ENCODE results near the gene NAA35. TPM values are rescaled to one million over a fixed set of nuclear protein-coding genes. Genes with fewer than 3 reads are reported as not detected.

The NAA35 gene
- 31.3 and 33.6 TPM in 2 replicates for total RNA-seq

DNA sequence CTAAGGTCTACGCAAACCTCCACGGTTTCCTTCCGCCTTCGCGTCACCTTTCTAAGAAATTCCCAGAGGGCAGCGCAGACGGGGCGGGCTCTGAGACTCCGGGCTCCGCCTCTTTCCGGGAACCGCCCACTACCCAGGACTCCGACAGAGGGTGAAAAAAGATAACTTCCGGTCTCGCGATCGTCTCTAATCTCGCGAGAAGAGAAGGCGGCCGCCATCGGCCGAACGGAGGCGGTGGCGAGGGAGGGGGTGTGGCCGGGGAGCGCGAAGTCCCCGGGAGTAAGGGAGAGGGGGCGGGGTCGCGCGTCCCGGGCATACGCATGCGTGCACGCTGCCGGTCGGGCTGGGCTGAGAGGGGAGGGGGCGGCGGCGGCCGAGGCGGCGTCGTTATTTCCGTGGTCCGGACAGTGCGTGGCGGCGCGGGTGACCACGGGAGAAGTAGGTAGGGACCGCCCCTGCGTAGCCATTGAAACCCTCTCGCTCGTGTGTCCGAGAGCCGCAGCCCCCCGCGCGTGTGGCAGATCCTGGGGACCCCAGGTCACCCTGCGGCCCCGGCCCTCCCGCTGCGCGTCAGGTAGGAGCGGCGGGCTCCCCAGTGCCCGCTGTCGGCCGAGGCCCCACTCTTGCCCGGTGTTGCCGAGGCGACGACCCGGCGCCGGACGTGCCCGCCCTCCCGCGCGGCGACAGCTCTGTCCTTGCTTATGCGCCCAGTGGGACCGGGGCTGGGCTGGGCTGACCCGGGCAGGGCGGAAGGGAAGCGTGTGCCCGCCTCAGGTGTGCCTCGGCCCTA is at the start of gene NAA35:
TSS of gene NAA35 (plus strand) at position 315 of the 790 bp plus-strand sequence. CDS start 1,014 bp downstream, outside the sequence.
- intact Hi-C loops (cut with micrococcal nuclease): loop anchor here (1.0 to 10.0 kb wide), 6 partner anchors 136 to 1959 kb away; partner anchors contain the start of genes HNRNPK, ISCA1, RMI1 and TUT7
- Mint-ChIP-seq H3K27ac (peak within 1 kb of the TSS; percentile 93), H3K4me3 (ENCODE audit: low read depth) (no peak within 1 kb of the TSS), H3K36me3 (ENCODE audit: low read depth) (no peaks in the 10 kb centered on the region), H3K4me1 (ENCODE audit: low read depth) (peaks cover 7% of the 10 kb centered on the region), H3K27me3 (ENCODE audit: low read depth) (no peaks in the 10 kb centered on the region), H3K9me3 (no peaks in the 10 kb centered on the region)
- peak; percentile 99 for DNase-seq (ENCODE audit: low spot score)

DNA sequence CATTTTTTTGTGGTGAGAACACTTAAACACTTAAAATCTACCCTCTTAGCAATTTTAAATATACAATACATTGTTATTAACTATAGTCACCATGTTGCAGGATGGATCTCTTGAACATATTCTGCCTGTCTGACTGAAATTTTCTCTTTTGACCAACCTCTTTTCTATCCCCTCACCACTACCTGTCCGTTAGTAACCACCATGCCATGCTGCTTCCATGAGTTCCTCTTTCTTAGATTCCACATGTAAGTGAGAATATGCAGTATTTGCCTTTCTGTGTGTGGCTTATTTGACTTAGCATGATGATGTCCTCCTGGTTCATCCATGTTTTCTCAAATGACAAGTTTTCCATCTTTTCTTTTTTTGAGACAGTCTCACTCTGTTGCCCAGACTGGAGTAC is 48.5 kb upstream of the NAA35 start:
- Mint-ChIP-seq H3K27me3 (ENCODE audit: low read depth) (peaks cover 8% of the 10 kb centered on the region), H3K27ac (no peak overlapping the region), H3K4me3 (ENCODE audit: low read depth) (no peak overlapping the region), H3K36me3 (ENCODE audit: low read depth) (no peaks in the 10 kb centered on the region), H3K4me1 (ENCODE audit: low read depth) (peaks cover under 1% of the 10 kb centered on the region), H3K9me3 (no peaks in the 10 kb centered on the region)
- no peak for DNase-seq (ENCODE audit: low spot score)
- intact Hi-C loops (cut with micrococcal nuclease): no loop called here

DNA sequence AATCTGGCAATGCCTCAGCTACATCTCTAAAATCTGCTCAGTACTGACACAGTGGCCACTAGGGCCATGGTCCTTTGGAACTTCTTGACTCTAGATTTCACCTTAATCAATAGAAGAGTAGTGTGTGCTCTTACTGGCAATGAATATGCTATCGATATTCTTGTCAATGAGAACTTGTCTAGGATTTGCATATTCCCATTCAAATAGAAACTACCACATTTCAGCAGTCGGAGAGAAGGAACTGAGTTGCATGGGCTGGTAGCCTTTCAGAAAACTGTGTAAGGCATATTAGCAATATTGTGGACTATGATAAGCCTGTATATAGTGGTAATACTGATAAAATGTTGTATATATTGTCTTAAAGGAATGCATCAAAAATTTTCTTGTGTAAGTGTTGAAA is 45.3 kb upstream of the NAA35 start:
- no peak overlapping the region for H3K27ac Mint-ChIP-seq
- no peak overlapping the region for H3K4me3 Mint-ChIP-seq (ENCODE audit: low read depth)
- intact Hi-C loops (cut with micrococcal nuclease): no loop called here
- no peaks in the 10 kb centered on the region for H3K36me3 Mint-ChIP-seq (ENCODE audit: low read depth)
- H3K4me1 Mint-ChIP-seq (ENCODE audit: low read depth): peaks cover 4% of the 10 kb centered on the region
- H3K27me3 Mint-ChIP-seq (ENCODE audit: low read depth): no peaks in the 10 kb centered on the region
- no peak for DNase-seq (ENCODE audit: low spot score)
- no peaks in the 10 kb centered on the region for H3K9me3 Mint-ChIP-seq

DNA sequence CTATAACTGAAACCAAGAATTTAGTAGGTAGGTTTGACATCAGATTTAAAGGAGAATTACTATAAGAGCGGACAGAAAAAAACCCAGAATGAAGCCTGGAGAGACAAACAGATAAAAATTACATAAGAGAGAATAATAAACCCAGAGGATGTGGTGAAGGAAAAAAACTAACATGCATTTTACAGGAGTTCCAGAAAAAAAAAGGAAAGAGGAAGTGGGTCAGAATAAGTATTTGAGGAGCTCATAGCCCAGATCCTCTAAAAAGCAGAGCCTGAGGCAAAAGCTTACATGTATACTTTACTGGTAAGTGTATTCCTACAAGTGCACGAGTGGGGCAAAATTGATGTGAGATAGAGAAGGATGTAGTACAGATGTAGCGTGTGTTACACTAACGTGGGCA is 43.1 kb upstream of the NAA35 start:
- H3K4me3 Mint-ChIP-seq (ENCODE audit: low read depth): no peak overlapping the region
- H3K36me3 Mint-ChIP-seq (ENCODE audit: low read depth): no peaks in the 10 kb centered on the region
- intact Hi-C loops (cut with micrococcal nuclease): no loop called here
- H3K27me3 Mint-ChIP-seq (ENCODE audit: low read depth): peaks cover 5% of the 10 kb centered on the region
- H3K4me1 Mint-ChIP-seq (ENCODE audit: low read depth): peaks cover 4% of the 10 kb centered on the region
- no peak overlapping the region for H3K27ac Mint-ChIP-seq
- DNase-seq (ENCODE audit: low spot score): no peak
- no peaks in the 10 kb centered on the region for H3K9me3 Mint-ChIP-seq

DNA sequence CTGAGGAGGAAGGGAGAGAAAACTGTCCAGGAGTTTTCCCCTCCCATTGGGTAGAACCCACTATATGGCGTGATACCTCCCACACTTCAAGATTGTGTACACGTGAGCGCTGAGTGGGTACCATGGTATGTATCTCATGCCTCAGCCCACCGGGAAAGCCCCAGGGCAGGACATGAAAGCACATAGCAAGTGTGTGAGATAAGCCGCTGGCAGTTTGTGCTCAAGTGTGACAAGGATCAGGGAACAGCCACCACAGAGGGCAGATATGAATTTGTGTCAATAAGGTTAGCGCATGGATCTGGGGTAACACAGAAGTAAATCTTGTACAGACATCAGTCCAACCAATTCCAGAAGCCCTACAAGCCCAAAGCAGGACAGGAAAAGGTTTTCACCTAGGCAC is 42.6 kb upstream of the NAA35 start:
- Mint-ChIP-seq H3K27me3 (ENCODE audit: low read depth) (peaks cover 5% of the 10 kb centered on the region), H3K4me3 (ENCODE audit: low read depth) (no peak overlapping the region), H3K27ac (no peak overlapping the region), H3K36me3 (ENCODE audit: low read depth) (no peaks in the 10 kb centered on the region), H3K9me3 (no peaks in the 10 kb centered on the region), H3K4me1 (ENCODE audit: low read depth) (peaks cover 4% of the 10 kb centered on the region)
- intact Hi-C loops (cut with micrococcal nuclease): no loop called here
- DNase-seq (ENCODE audit: low spot score): no peak

DNA sequence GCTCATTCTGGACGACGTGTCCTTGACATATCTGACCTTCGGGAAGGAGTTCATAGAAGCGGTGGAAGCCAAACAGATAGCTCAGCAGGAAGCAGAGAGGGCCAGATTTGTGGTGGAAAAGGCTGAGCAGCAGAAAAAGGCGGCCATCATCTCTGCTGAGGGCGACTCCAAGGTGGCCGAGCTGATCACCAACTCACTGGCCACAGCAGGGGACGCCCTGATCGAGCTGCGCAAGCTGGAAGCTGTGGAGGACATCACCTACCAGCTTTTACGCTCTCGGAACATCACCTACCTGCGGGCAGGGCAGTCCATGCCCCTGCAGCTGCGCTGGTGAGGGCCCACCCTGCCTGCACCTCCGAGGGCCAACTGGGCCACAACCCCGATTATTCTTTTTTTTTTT is 41.6 kb upstream of the NAA35 start:
- intact Hi-C loops (cut with micrococcal nuclease): no loop called here
- Mint-ChIP-seq H3K4me1 (ENCODE audit: low read depth) (peaks cover 4% of the 10 kb centered on the region), H3K36me3 (ENCODE audit: low read depth) (no peaks in the 10 kb centered on the region), H3K4me3 (ENCODE audit: low read depth) (no peak overlapping the region), H3K27me3 (ENCODE audit: low read depth) (peaks cover 7% of the 10 kb centered on the region), H3K27ac (no peak overlapping the region), H3K9me3 (no peaks in the 10 kb centered on the region)
- DNase-seq (ENCODE audit: low spot score): no peak

DNA sequence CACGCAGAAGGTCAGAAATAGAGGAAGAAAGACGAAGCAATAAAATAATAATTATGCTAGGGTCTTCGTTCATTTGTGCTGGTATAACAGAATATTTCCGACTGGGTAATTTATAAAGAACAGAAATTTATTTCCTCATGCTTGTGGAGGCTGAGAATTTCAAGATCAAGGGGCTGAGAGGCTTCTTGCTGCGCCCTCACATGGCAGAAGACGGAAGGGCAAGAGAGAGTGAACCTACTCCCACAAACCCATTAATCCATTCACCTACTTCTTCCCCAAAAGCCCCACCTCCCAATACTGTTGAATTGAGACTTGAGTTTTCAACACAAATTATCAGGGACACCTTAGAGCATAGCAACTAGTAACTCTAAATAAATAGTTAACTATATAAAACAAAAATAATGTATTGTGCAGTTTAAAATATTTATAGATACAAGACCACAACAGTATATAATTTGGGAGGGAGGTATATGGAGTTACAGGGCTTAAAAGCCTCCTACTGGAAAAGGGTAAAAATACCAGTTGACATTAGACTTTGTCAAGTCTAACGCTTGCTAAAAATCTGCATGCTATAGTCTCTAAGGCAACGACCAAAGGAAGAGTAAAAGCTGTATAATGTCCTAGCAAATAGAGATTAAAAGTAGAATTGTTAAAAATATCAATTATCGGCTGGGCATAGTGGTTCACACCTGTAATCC is 40.3 kb upstream of the NAA35 start:
- Mint-ChIP-seq H3K9me3 (no peaks in the 10 kb centered on the region), H3K27me3 (ENCODE audit: low read depth) (peaks cover 10% of the 10 kb centered on the region), H3K4me1 (ENCODE audit: low read depth) (peaks cover 4% of the 10 kb centered on the region), H3K36me3 (ENCODE audit: low read depth) (no peaks in the 10 kb centered on the region), H3K27ac (no peak overlapping the region), H3K4me3 (ENCODE audit: low read depth) (no peak overlapping the region)
- intact Hi-C loops (cut with micrococcal nuclease): loop anchor here (5.0 kb wide), 1 partner anchor 198 kb away; no protein-coding TSS in a partner anchor
- DNase-seq (ENCODE audit: low spot score): peak; percentile 18

DNA sequence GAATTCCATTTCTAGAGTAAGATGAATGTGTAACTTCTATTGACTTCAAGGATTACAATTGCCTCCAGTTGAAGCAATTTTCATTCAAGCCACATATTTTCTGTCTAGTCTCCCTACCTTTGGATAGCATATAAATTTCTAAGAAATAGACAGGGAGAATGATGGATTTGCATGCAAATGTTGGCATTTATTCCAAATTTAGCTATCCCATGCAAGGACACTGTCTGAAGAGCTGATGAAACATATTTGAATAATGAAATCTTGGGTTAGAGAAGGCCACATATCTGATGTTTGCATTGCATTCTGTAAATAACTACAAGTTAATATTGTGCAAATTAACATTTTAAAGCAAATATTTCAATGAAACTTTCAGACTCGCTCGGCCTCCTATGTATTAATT is 36.0 kb upstream of the NAA35 start:
- Mint-ChIP-seq H3K36me3 (ENCODE audit: low read depth) (no peaks in the 10 kb centered on the region), H3K9me3 (no peaks in the 10 kb centered on the region), H3K4me3 (ENCODE audit: low read depth) (no peak overlapping the region), H3K27ac (no peak overlapping the region), H3K4me1 (ENCODE audit: low read depth) (no peaks in the 10 kb centered on the region), H3K27me3 (ENCODE audit: low read depth) (peaks cover 10% of the 10 kb centered on the region)
- no peak for DNase-seq (ENCODE audit: low spot score)
- intact Hi-C loops (cut with micrococcal nuclease): loop anchor here (5.0 kb wide), 1 partner anchor 203 kb away; no protein-coding TSS in a partner anchor

DNA sequence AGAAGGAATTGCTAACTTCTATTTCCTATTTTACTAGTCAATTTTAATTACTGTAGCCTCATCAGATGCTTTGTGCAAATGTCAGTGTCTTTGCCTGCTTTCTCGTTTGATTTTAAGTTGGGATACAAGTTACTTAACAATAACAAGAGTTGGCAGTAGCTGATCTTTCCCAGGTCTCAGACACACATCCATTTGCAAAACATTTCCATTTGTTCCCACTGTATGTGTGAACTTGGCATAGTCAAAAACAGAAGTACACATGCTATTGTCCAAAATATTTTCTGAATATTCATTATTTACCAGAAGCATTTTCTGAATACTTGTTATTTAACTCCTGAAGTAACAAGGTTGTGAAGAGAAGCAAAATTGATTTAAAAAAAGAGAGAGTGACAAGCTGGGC is 35.0 kb upstream of the NAA35 start:
- H3K4me3 Mint-ChIP-seq (ENCODE audit: low read depth): no peak overlapping the region
- H3K4me1 Mint-ChIP-seq (ENCODE audit: low read depth): no peaks in the 10 kb centered on the region
- H3K9me3 Mint-ChIP-seq: no peaks in the 10 kb centered on the region
- DNase-seq (ENCODE audit: low spot score): no peak
- H3K27ac Mint-ChIP-seq: no peak overlapping the region
- intact Hi-C loops (cut with micrococcal nuclease): no loop called here
- no peaks in the 10 kb centered on the region for H3K36me3 Mint-ChIP-seq (ENCODE audit: low read depth)
- peaks cover 12% of the 10 kb centered on the region for H3K27me3 Mint-ChIP-seq (ENCODE audit: low read depth)

DNA sequence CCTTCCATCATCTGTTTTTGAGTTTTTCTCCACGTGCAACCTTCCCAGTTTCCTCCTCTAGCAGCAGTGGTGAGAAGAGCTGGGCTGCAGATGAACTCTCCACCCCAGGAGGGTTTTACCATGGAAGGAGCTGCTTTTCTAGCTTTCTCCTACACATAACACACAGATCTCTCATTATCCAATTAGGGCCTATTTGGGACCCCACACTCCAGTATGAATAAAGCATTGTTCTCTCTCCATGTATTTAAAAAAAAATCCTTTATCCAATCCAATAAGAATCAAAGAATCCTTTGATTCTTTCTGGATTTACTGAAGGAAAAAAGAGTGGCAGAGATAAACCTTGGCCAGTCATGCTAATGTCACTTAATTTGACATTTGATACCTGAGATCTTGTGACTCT is 31.6 kb upstream of the NAA35 start:
- Mint-ChIP-seq H3K4me1 (ENCODE audit: low read depth) (peaks cover 7% of the 10 kb centered on the region), H3K9me3 (no peaks in the 10 kb centered on the region), H3K27ac (no peak overlapping the region), H3K27me3 (ENCODE audit: low read depth) (peaks cover 11% of the 10 kb centered on the region), H3K4me3 (ENCODE audit: low read depth) (no peak overlapping the region), H3K36me3 (ENCODE audit: low read depth) (no peaks in the 10 kb centered on the region)
- DNase-seq (ENCODE audit: low spot score): no peak
- intact Hi-C loops (cut with micrococcal nuclease): no loop called here

DNA sequence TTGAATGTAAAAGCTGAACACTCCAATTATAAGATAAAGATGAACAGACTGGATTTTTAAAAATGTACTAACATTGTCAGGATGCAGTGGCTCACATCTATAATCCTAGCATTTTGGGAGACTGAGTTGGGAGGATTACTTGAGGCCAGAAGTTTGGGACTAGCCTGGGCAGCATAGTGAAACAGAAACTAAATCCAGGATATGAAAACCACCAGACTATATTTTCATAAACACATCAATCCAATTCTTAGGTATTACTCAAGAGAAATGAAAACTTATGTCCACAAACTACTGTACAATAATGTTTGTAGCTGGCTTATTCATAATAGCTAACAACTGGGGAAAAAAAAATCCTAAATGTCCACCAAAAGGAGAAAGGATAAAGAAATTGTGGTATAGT is 26.8 kb upstream of the NAA35 start:
- peaks cover 11% of the 10 kb centered on the region for H3K27me3 Mint-ChIP-seq (ENCODE audit: low read depth)
- no peaks in the 10 kb centered on the region for H3K9me3 Mint-ChIP-seq
- no peaks in the 10 kb centered on the region for H3K36me3 Mint-ChIP-seq (ENCODE audit: low read depth)
- H3K27ac Mint-ChIP-seq: no peak overlapping the region
- no peak for DNase-seq (ENCODE audit: low spot score)
- intact Hi-C loops (cut with micrococcal nuclease): no loop called here
- H3K4me3 Mint-ChIP-seq (ENCODE audit: low read depth): no peak overlapping the region
- peaks cover 12% of the 10 kb centered on the region for H3K4me1 Mint-ChIP-seq (ENCODE audit: low read depth)

DNA sequence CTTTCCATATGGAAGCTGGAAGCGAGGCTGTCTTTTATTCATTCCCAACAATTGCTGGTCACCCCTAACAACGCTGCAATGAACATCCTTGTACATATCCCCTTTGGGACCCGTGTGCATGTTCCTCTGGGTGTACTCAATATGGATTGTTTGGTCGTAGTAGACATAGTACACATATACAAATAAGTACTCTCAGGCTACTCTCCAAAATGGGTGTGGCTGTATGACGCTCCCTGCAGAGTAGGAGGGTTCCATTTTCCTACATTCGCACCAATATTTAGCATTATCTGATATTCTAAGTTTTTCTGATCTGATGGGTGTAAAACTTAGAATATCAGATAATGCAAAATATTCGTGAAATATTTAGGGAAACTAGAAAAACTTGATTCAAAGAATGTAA is 23.2 kb upstream of the NAA35 start:
- no peak overlapping the region for H3K27ac Mint-ChIP-seq
- H3K4me1 Mint-ChIP-seq (ENCODE audit: low read depth): peaks cover 12% of the 10 kb centered on the region
- H3K4me3 Mint-ChIP-seq (ENCODE audit: low read depth): no peak overlapping the region
- no peaks in the 10 kb centered on the region for H3K9me3 Mint-ChIP-seq
- H3K36me3 Mint-ChIP-seq (ENCODE audit: low read depth): no peaks in the 10 kb centered on the region
- H3K27me3 Mint-ChIP-seq (ENCODE audit: low read depth): peaks cover 4% of the 10 kb centered on the region
- no peak for DNase-seq (ENCODE audit: low spot score)
- intact Hi-C loops (cut with micrococcal nuclease): no loop called here

DNA sequence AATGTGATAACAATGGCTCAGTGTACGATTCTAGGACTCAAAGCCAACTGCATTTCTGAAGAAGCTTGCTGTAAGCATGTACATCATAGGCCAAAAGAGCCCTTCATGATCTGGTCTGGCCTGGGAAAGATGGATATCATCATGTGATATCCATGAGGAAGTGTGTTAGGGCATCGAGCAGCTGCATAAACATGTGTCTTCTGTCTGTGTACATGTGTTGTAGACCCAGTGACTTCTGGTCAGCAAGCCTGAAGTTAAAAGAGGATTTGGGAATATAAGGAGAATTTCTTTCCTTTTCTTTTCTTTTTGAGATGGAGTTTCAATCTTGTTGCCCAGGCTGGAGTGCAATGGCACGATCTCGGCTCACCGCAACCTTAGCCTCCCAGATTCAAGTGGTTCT is 15.5 kb upstream of the NAA35 start:
- Mint-ChIP-seq H3K36me3 (ENCODE audit: low read depth) (no peaks in the 10 kb centered on the region), H3K9me3 (no peaks in the 10 kb centered on the region), H3K27me3 (ENCODE audit: low read depth) (peaks cover 25% of the 10 kb centered on the region), H3K4me3 (ENCODE audit: low read depth) (no peak overlapping the region), H3K27ac (no peak overlapping the region), H3K4me1 (ENCODE audit: low read depth) (peaks cover 3% of the 10 kb centered on the region)
- DNase-seq (ENCODE audit: low spot score): no peak
- intact Hi-C loops (cut with micrococcal nuclease): no loop called here
